Right lobe of liver (tissue), 6 donors: ENCODE data around the gene STK40. TPM values are rescaled to one million over a fixed set of nuclear protein-coding genes. Genes with fewer than 3 reads are reported as not detected.

ENCODE experiments used
- ATAC-seq, 4 donors: fragments of 200-7000 bp; cut with Tn5 transposase; one replicate each; pipeline ENCODE4 v1.9.1; 2020; ENCODE audit warnings: mild to moderate bottlenecking in 4 of 4, moderate library complexity in 4 of 4
- DNase-seq, 3 donors: peaks; one replicate each; pipeline ENCODE4 v3.0.0-alpha.2; 2020
- H3K27ac ChIP-seq, 3 donors: fragments of 200-600 bp; one replicate each; pipeline ENCODE4 v1.8.0; 2022
- H3K27me3 ChIP-seq, 2 donors: fragments of 200-600 bp; one replicate each; pipeline ENCODE4 v1.8.0; 2022
- H3K36me3 ChIP-seq, 4 donors: fragments of 200-600 bp; sonication (generic) in 1 of 4; one replicate each; pipeline versions ENCODE4 v1.5.1 to v1.8.0; 2017 to 2022; ENCODE audit warnings: control low read depth in 1 of 4
- H3K4me1 ChIP-seq, 4 donors: fragments of 200-600 bp; sonication (generic) in 1 of 4; one replicate each; pipeline versions ENCODE4 v1.5.1 to v1.8.0; 2017 to 2022; ENCODE audit warnings: control low read depth in 1 of 4
- H3K4me3 ChIP-seq, 3 donors: fragments of 200-600 bp; one replicate each; pipeline ENCODE4 v1.8.0; 2022
- H3K9me3 ChIP-seq, 4 donors: fragments of 200-600 bp; sonication (generic) in 1 of 4; one replicate each; pipeline versions ENCODE4 v1.5.1 to v1.8.0; 2017 to 2022; ENCODE audit warnings: control low read depth in 1 of 4
- CTCF ChIP-seq, 4 donors: fragments of 200-600 bp in 3 of 4; fragments of 450-650 bp in 1 of 4; IDR thresholded peaks; one replicate each; pipeline versions ENCODE4 v1.5.1 to v1.8.0; 2016 to 2022; ENCODE audit warnings: antibody characterized with exemption in 4 of 4, mild to moderate bottlenecking in 2 of 4
- POLR2A ChIP-seq: fragments of 450-650 bp; IDR thresholded peaks from one replicate; pipeline ENCODE4 v1.6.1; 2017; ENCODE audit warnings: antibody characterized with exemption, mild to moderate bottlenecking
- WGBS: methylation state at CpG from one replicate; pipeline ENCODE4 v1.1.6; 2018; ENCODE audit warnings: low coverage, low lambda C conversion rate; ENCODE audit not compliant: insufficient coverage; ENCODE audit errors: missing lambda C conversion rate; 5-methylcytosine and 5-hydroxymethylcytosine counted together
- intact Hi-C, 2 donors: fragments of 100-400 bp; cut with DNase I; formaldehyde crosslinking; loops; one replicate each; pipeline versions ENCODE4 v1.11.2 to v1.14.1; 2022
- total RNA-seq, 6 experiments: library from RNA; depleted of rRNA in 2 of 6; stranded (reverse); fragments of >200 nt in 2 of 6; fragmentation: NEBNext Ultra II Directional in 3 of 6; extraction: Animal tissue kit (Norgen Biotek cat#: 25700) in 3 of 6; gene quantifications; one replicate each; pipeline versions ENCODE4 v1.1.0 to v1.2.4, GENCODE V29; 2016 to 2023
- donor health status: DM: no; HTN: yes; CAD: no.
- donor health status: DM: no; HTN: no; CAD: no.
- donor health status: DM: no; HTN: no; CAD: no.
- donor health status: DM: no; HTN: yes; CAD: no.
- donor health status: DM: no; HTN: yes; CAD: no.

STK40 gene
- total RNA-seq, 6 experiments from 2014 or later: 22.7 to 45.5 (median 29.0) TPM

GRCh38 chr1:36322041-36322785, 63.5 kb downstream of the STK40 start:
- H3K4me1 ChIP-seq: peaks cover 0 to 10% (median 4%) of the 10 kb centered on the region in 4 donors
- H3K9me3 ChIP-seq: no peaks in the 10 kb centered on the region
- DNase-seq (no peak), ATAC-seq (no peak)
- peak overlapping the region; percentile 56 to 71 (median 64) for H3K4me3 ChIP-seq
- WGBS: 61% methylated on average over 20 of the region's 67 CpGs
- peak overlapping the region; percentile 30 to 73 (median 63) for H3K27ac ChIP-seq
- no peaks in the 10 kb centered on the region for H3K27me3 ChIP-seq
- no peaks in the 10 kb centered on the region for H3K36me3 ChIP-seq
- TF ChIP-seq CTCF (IDR thresholded peaks at IDR 0.05): no peak
- TF ChIP-seq POLR2A: no peak
- intact Hi-C loops: no loop called here

- peak in 1 of 3 donors; percentile 70 for DNase-seq
- Histone ChIP-seq H3K27ac (no peak overlapping the region), H3K27me3 (no peaks in the 10 kb centered on the region), H3K4me3 (peak overlapping the region; percentile 2 to 64 (median 14)), H3K36me3 (no peaks in the 10 kb centered on the region), H3K4me1 (peaks cover 0 to 10% (median 4%) of the 10 kb centered on the region in 4 donors), H3K9me3 (no peaks in the 10 kb centered on the region)
- peak; percentile 8 to 33 (median 21) for ATAC-seq
- 34% methylated on average over 19 of the region's 59 CpGs for WGBS
- intact Hi-C loops: no loop called here
- TF ChIP-seq CTCF (IDR thresholded peaks at IDR 0.05) (no peak), POLR2A (no peak)
Measured at GRCh38 chr1:36321119-36321951, 64.4 kb downstream of the STK40 start.

GRCh38 chr1:36320767-36321118, 65.0 kb downstream of the STK40 start:
- no peak overlapping the region for H3K27ac ChIP-seq
- H3K4me1 ChIP-seq: peaks cover 0 to 10% (median 4%) of the 10 kb centered on the region in 4 donors
- WGBS: 33% methylated on average over 1 of the region's 23 CpGs
- H3K27me3 ChIP-seq: no peaks in the 10 kb centered on the region
- peak overlapping the region in 2 of 3 donors; percentile 2 to 64 for H3K4me3 ChIP-seq
- DNase-seq: no peak
- no peaks in the 10 kb centered on the region for H3K36me3 ChIP-seq
- TF ChIP-seq POLR2A: no peak
- no peak for TF ChIP-seq CTCF (IDR thresholded peaks at IDR 0.05)
- H3K9me3 ChIP-seq: no peaks in the 10 kb centered on the region
- no peak for ATAC-seq
- intact Hi-C loops: no loop called here

- H3K4me3 ChIP-seq: peak overlapping the region in 1 of 3 donors; percentile 64
Measured at GRCh38 chr1:36320291-36320761, 65.4 kb downstream of the STK40 start.

More at GRCh38 chr1:36320291-36320761, 65.4 kb downstream of the STK40 start:
- no peak for ATAC-seq
- intact Hi-C loops: no loop called here
- peaks cover 0 to 10% (median 4%) of the 10 kb centered on the region in 4 donors for H3K4me1 ChIP-seq
- H3K36me3 ChIP-seq: no peaks in the 10 kb centered on the region
- no peak overlapping the region for H3K27ac ChIP-seq
- H3K9me3 ChIP-seq: no peaks in the 10 kb centered on the region
- WGBS: 67% methylated on average over 5 of the region's 16 CpGs
- no peak for TF ChIP-seq CTCF (IDR thresholded peaks at IDR 0.05)
- TF ChIP-seq POLR2A: no peak
- no peak for DNase-seq
- no peaks in the 10 kb centered on the region for H3K27me3 ChIP-seq
